ENCODE data around the gene FERMT3. TPM values are rescaled to one million over a fixed set of nuclear protein-coding genes. Genes with fewer than 3 reads are reported as not detected.

FERMT3 gene
- total RNA-seq, 2 experiments from 2014 or later, result 55.8 to 61.1 TPM

DNA sequence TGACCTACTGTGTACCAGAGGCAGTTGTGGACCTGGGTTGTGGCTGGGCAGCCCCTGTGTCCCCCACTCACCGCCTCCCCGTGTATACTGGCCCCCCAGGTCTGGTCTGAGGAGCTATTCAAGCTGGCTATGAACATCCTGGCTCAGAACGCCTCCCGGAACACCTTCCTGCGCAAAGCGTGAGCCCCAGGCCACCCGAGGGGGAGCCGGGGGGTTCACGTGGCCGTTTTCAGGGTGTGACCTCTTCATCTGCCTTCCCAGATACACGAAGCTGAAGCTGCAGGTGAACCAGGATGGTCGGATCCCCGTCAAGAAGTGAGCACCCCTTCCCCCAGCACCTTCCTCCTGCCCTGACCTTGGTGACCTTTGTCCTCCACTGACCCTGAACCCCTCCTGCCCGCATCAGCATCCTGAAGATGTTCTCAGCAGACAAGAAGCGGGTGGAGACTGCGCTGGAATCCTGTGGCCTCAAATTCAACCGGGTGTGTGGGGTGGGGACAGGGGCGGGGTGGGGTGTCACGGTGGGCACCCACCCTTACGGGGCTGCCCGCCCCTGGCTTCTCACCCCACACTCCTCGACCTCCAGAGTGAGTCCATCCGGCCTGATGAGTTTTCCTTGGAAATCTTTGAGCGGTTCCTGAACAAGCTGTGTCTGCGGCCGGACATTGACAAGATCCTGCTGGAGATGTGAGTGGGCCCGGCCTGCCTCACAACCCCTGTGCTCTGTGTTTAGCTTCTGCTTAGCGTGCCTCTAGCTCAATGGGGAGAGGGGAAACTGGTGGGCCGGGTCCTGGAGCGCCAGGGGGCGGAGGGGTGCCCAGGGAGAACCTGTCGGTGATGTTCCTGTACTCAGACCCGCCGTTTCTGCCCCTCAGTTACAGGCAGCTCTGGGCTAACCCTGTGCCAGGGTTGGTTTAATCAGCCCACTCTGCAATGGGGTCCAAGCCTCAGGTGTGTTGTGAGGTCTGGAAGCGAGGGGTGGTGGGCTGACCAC lies 48.9 kb downstream of the FERMT3 start:
- CTCF ChIA-PET, result no interaction called here
- Histone ChIP-seq H3K27me3 (ENCODE audit: control insufficient read depth in 1 of 2, insufficient read depth in 2 of 2, low read length in 2 of 2) (no peaks in the 10 kb centered on the region), H3K36me3 (ENCODE audit: insufficient read depth, low read length) (peaks cover 16% of the 10 kb centered on the region), H3K4me3 (ENCODE audit: low read length) (no peak overlapping the region), H3K27ac (ENCODE audit: low read depth in 1 of 2, low read length in 2 of 2) (no peak overlapping the region), H3K4me1 (ENCODE audit: insufficient read depth, low read length) (peaks cover 33% of the 10 kb centered on the region), H3K9me3 (ENCODE audit: control insufficient read depth in 1 of 2, insufficient read depth in 1 of 2, low read length in 2 of 2) (no peaks in the 10 kb centered on the region)
- TF ChIP-seq, protein P1, sequence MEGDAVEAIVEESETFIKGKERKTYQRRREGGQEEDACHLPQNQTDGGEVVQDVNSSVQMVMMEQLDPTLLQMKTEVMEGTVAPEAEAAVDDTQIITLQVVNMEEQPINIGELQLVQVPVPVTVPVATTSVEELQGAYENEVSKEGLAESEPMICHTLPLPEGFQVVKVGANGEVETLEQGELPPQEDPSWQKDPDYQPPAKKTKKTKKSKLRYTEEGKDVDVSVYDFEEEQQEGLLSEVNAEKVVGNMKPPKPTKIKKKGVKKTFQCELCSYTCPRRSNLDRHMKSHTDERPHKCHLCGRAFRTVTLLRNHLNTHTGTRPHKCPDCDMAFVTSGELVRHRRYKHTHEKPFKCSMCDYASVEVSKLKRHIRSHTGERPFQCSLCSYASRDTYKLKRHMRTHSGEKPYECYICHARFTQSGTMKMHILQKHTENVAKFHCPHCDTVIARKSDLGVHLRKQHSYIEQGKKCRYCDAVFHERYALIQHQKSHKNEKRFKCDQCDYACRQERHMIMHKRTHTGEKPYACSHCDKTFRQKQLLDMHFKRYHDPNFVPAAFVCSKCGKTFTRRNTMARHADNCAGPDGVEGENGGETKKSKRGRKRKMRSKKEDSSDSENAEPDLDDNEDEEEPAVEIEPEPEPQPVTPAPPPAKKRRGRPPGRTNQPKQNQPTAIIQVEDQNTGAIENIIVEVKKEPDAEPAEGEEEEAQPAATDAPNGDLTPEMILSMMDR (IDR thresholded peaks at IDR 0.05), result no peak
- Mint-ChIP-seq H3K27ac (no peak overlapping the region), H3K4me1 (ENCODE audit: low read depth) (peaks cover 8% of the 10 kb centered on the region), H3K9me3 (no peaks in the 10 kb centered on the region), H3K4me3 (no peak overlapping the region), H3K36me3 (ENCODE audit: low read depth) (peaks cover 13% of the 10 kb centered on the region), H3K27me3 (no peaks in the 10 kb centered on the region)
- ATAC-seq (ENCODE audit: poor library complexity) (no peak), DNase-seq (no peak)
- intact Hi-C loops (cut with DNase I, micrococcal nuclease), result loop anchor here in 1 of 2 experiments (10.0 kb wide), 1 partner anchor 399 kb away; no protein-coding TSS in a partner anchor
- POLR2A ChIA-PET, result interaction anchor here (0.6 to 1.1 kb wide), 3 partner anchors 10 to 15 kb away, joined by 3 to 4 read pairs (median 3); no protein-coding TSS in a partner anchor

DNA sequence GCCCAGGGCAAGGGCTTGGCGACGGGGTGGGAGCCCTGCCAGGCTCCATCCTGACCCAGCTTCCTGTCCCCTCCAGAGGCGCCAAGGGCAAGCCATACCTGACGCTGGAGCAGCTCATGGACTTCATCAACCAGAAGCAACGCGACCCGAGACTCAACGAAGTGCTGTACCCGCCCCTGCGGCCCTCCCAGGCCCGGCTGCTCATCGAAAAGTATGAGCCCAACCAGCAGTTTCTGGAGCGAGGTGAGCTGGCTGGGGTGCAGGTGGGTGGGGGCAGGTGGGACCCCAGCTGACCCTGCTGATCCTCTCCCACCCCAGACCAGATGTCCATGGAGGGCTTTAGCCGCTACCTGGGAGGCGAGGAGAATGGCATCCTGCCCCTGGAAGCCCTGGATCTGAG lies 49.8 kb downstream of the FERMT3 start:
- peaks cover 16% of the 10 kb centered on the region for H3K36me3 ChIP-seq (ENCODE audit: insufficient read depth, low read length)
- H3K27me3 ChIP-seq (ENCODE audit: control insufficient read depth in 1 of 2, insufficient read depth in 2 of 2, low read length in 2 of 2), result no peaks in the 10 kb centered on the region
- no peak overlapping the region for H3K27ac ChIP-seq (ENCODE audit: low read depth in 1 of 2, low read length in 2 of 2)
- no peaks in the 10 kb centered on the region for H3K9me3 ChIP-seq (ENCODE audit: control insufficient read depth in 1 of 2, insufficient read depth in 1 of 2, low read length in 2 of 2)
- Mint-ChIP-seq H3K4me3 (no peak overlapping the region), H3K9me3 (no peaks in the 10 kb centered on the region), H3K27ac (no peak overlapping the region), H3K4me1 (ENCODE audit: low read depth) (peaks cover 8% of the 10 kb centered on the region), H3K36me3 (ENCODE audit: low read depth) (peaks cover 13% of the 10 kb centered on the region), H3K27me3 (no peaks in the 10 kb centered on the region)
- DNase-seq, result no peak
- ATAC-seq (ENCODE audit: poor library complexity), result no peak
- POLR2A ChIA-PET, result interaction anchor here (1.1 kb wide), 2 partner anchors 11 to 14 kb away, joined by 3 to 4 read pairs; no protein-coding TSS in a partner anchor
- H3K4me3 ChIP-seq (ENCODE audit: low read length), result no peak overlapping the region
- peaks cover 25% of the 10 kb centered on the region for H3K4me1 ChIP-seq (ENCODE audit: insufficient read depth, low read length)
- CTCF ChIA-PET, result no interaction called here
- intact Hi-C loops (cut with DNase I, micrococcal nuclease), result loop anchor here in 1 of 2 experiments (10.0 kb wide), 1 partner anchor 399 kb away; no protein-coding TSS in a partner anchor
- TF ChIP-seq, protein P1 (IDR thresholded peaks at IDR 0.05), result no peak

DNA sequence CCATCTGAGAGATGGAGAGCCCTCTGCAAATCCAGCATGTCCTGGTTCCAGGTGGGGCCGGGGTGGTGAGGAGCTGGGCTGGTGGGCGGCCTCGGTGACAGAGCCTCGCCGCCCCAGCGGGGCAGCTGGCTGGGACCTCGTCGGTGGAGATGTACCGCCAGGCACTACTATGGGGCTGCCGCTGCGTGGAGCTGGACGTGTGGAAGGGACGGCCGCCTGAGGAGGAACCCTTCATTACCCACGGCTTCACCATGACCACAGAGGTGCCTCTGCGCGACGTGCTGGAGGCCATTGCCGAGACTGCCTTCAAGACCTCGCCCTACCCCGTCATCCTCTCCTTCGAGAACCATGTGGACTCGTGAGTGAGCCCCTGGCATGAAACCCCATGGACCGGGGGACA lies 51.8 kb downstream of the FERMT3 start:
- Histone ChIP-seq H3K4me1 (ENCODE audit: insufficient read depth, low read length) (peaks cover 7% of the 10 kb centered on the region), H3K9me3 (ENCODE audit: control insufficient read depth in 1 of 2, insufficient read depth in 1 of 2, low read length in 2 of 2) (no peaks in the 10 kb centered on the region), H3K27me3 (ENCODE audit: control insufficient read depth in 1 of 2, insufficient read depth in 2 of 2, low read length in 2 of 2) (no peaks in the 10 kb centered on the region), H3K27ac (ENCODE audit: low read depth in 1 of 2, low read length in 2 of 2) (no peak overlapping the region), H3K4me3 (ENCODE audit: low read length) (no peak overlapping the region), H3K36me3 (ENCODE audit: insufficient read depth, low read length) (peaks cover 24% of the 10 kb centered on the region)
- no peaks in the 10 kb centered on the region for H3K4me1 Mint-ChIP-seq (ENCODE audit: low read depth)
- no peak for DNase-seq
- H3K4me3 Mint-ChIP-seq, result no peak overlapping the region
- intact Hi-C loops (cut with DNase I, micrococcal nuclease), result loop anchor here in 1 of 2 experiments (10.0 kb wide), 1 partner anchor 396 kb away; no protein-coding TSS in a partner anchor
- no peak overlapping the region for H3K27ac Mint-ChIP-seq
- ChIA-PET POLR2A (no interaction called here), CTCF (interaction anchor here (1.0 kb wide), 1 partner anchor 54 kb away, joined by 3 read pairs; no protein-coding TSS in a partner anchor)
- TF ChIP-seq, protein P1 (IDR thresholded peaks at IDR 0.05), result no peak
- H3K9me3 Mint-ChIP-seq, result no peaks in the 10 kb centered on the region
- H3K27me3 Mint-ChIP-seq, result no peaks in the 10 kb centered on the region
- ATAC-seq (ENCODE audit: poor library complexity), result no peak
- H3K36me3 Mint-ChIP-seq (ENCODE audit: low read depth), result peaks cover 13% of the 10 kb centered on the region

Data from CD4-positive, alpha-beta T cell (primary cell).